ENCODE measurements around the gene TMEM209.

The TMEM209 gene

GRCh38 chr7:130141884-130142653, 63.1 kb downstream of the TMEM209 start:
- TF ChIP-seq, protein P1, sequence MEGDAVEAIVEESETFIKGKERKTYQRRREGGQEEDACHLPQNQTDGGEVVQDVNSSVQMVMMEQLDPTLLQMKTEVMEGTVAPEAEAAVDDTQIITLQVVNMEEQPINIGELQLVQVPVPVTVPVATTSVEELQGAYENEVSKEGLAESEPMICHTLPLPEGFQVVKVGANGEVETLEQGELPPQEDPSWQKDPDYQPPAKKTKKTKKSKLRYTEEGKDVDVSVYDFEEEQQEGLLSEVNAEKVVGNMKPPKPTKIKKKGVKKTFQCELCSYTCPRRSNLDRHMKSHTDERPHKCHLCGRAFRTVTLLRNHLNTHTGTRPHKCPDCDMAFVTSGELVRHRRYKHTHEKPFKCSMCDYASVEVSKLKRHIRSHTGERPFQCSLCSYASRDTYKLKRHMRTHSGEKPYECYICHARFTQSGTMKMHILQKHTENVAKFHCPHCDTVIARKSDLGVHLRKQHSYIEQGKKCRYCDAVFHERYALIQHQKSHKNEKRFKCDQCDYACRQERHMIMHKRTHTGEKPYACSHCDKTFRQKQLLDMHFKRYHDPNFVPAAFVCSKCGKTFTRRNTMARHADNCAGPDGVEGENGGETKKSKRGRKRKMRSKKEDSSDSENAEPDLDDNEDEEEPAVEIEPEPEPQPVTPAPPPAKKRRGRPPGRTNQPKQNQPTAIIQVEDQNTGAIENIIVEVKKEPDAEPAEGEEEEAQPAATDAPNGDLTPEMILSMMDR (IDR thresholded peaks at IDR 0.05): no peak

DNA sequence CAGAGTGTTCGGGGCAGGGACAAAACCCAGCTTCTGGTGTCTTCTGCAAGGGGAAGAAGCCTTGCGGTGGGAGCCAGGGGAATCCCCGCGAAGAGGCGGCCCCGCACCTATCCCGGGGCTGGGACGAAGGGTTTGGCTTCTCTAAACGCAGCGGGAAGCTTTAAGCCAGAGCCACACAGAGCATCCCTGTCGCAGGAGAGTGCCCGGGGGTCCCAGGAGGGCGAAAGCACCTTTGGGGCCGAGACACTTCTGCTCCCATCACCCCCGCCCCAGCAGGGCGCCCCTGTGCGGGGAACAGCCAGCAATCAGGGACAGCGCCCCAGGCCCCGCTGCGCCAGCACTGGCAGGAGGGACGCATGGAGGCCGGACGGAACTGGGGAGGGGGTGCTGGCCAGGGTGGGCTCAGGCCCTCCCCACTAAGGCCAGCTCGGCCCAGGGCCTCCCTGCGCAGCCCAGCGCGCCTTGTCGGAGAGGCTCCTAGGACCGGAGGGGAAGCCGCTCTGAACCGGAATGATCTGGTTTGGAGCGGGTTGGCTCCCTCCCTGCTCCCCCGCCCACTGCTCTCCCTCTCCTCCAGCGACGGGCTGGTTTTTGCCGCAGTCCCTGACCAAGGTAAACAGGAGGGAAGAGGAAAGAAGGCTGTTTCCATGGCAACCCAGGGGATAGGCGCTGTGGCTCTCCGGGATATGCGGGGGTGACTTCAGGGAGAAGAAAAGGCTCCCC, 63.9 kb downstream of the TMEM209 start:
- TF ChIP-seq, protein P1 (IDR thresholded peaks at IDR 0.05): no peak

DNA sequence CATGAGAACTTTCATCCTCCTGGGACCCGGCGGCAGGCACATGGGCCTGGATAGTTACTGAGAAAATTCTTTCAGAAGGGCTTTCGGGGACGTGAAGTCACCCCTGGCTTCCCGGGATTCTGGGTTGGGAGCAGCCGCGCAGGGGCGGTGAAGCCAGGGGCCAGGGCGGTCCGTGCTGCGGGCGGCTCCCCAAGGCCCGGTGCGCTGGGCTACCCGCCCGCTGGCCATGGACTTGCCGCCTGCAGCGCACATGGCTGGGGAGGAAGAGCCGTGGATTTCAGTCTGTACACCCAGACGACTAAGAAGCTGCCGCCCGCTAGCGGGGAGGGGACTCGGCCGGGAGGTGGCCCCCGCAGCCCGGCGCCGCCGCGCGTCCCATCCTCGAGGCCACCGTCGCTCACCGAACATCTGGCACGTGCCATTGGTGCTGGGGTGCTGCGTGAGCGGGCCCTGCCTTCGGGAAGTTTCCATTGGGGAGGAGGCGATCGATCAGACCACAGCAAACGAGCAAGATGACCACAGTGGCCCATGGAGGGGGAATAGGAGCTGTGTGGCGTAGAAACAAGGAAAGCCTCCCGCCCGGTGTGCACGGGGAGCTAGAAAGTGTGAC, 64.5 kb downstream of the TMEM209 start:
- TF ChIP-seq, protein P1 (IDR thresholded peaks at IDR 0.05): no peak

GRCh38 chr7:130139193-130139960, 65.8 kb downstream of the TMEM209 start:
- TF ChIP-seq, protein P1 (IDR thresholded peaks at IDR 0.05): no peak

DNA sequence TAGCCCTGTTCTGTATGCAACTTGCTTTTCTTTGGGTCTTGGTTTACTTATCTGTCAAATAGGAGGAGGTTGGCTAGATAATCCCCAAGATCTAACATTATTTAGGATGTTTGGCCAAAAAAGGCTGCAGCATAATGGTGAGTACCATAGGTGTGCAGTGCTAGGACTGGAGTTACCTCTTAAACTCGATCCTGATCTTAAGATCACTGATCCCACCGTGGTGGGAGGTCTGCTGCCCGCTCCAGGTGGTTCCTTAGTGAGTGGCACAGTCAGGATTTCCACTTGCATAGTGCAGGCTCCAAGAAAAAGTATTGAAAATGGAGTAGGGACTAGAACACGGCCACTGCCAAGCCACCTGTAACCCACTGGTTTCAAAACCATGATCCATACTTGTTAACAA, 68.0 kb downstream of the TMEM209 start:
- TF ChIP-seq, protein P1 (IDR thresholded peaks at IDR 0.05): no peak

DNA sequence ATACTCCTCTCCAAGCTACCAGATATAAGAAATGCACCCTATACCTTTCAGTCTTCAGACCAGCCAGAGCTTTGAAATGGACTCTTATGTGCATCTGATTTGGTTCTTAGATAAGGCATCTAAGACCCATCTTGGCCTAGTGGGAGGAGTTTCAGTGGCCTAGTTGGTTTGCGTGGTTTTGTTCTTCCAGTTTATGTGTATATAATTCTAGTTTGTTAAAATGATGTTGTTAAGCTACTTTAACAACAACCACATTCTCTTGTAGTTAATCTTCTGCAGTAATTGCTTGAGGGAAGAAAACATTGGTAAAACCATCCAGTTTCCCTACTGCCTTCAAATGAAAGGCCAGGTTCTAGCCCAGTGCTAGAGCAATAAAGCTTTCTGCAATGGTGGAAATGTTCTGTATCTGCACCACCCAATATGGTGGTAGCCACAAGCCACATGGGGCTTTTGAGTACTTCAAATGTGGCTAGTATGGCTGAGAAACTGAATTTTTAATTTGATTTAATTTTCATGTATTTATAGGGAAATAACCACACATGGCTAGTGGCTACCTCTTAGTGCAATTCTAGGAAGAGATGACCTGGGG, 68.5 kb downstream of the TMEM209 start:
- TF ChIP-seq, protein P1 (IDR thresholded peaks at IDR 0.05): no peak
